PFSK-1 (cell line): Measurements from ENCODE around the gene SERPINB13.

Experiments
- FOXP2 ChIP-seq: optimal IDR thresholded peaks from 2 replicates; pipeline ENCODE3; 2011; ENCODE audit warnings: borderline replicate concordance, control low read depth, inconsistent platforms; ENCODE audit not compliant: insufficient read depth; ENCODE audit errors: extremely low read length, extremely low read depth
- POLR2AphosphoS5 ChIP-seq: IDR thresholded peaks from 2 replicates; pipeline ENCODE4 v1.6.1; 2012; ENCODE audit warnings: low read depth, mild to moderate bottlenecking, control low read depth, low read length, moderate library complexity
- REST ChIP-seq, 2 experiments: IDR thresholded peaks; 2 replicates each; pipeline versions ENCODE4 v1.6.1 to v1.8.0; 2011 to 2012; ENCODE audit warnings: low read depth in 2 of 2, low read length in 2 of 2, control low read depth in 1 of 2, inconsistent platforms in 1 of 2, mild to moderate bottlenecking in 1 of 2, moderate library complexity in 1 of 2; ENCODE audit not compliant: insufficient read depth in 1 of 2
- SIN3A ChIP-seq: IDR thresholded peaks from 2 replicates; pipeline ENCODE4 v1.6.1; 2012; ENCODE audit warnings: mild to moderate bottlenecking, low read length, moderate library complexity, borderline replicate concordance; ENCODE audit not compliant: insufficient read depth
- TAF1 ChIP-seq: IDR thresholded peaks from 2 replicates; pipeline ENCODE4 v1.6.1; 2012; ENCODE audit warnings: low read length, control low read depth, borderline replicate concordance; ENCODE audit not compliant: insufficient read depth

The SERPINB13 gene

DNA sequence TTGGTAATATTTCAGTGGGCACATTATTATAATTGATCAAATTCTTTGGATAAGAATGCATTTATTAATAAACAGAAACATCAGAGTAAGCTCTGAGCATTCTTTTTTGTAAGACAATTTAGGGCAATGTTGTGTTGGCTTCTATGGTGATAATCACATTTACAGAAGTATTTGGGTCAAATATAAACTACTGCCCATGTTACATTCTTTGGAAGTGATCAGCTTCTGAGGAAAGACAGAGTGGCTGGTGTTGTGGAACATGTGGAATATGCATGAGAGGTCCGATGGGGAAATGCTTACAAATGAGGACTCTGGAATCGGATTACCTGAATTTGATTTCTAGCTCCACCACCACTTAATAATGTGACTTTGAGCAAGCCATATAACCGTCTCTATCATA lies 19.4 kb downstream of the SERPINB13 start:
- TF ChIP-seq FOXP2 = no peak
- no peak for TF ChIP-seq SIN3A
- no peak for TF ChIP-seq REST (IDR thresholded peaks at IDR 0.05; ENCODE audit: insufficient read depth in 1 of 2, low read depth in 2 of 2, low read length in 2 of 2)
- no peak for TF ChIP-seq POLR2AphosphoS5
- no peak for TF ChIP-seq TAF1

DNA sequence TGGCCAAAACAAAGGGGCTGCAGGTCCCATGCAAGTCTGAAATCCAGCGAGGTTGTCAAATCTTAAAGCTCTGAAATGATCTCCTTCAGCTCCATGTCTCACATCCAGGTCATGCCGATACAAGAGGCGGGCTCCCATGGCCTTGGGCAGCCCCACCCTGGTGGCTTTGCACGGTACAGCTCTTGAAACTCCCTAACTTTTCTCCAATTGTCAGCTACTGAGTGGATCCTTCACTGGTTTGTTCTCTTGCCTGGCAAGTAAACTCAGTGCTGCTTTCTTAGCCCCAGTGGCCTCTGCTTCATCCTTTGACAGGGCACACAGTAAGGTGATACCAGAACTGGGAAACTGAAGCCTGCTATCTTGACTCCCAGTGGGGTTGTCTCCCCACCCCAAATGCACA lies 26.3 kb downstream of the SERPINB13 start:
- TF ChIP-seq REST (IDR thresholded peaks at IDR 0.05; ENCODE audit: insufficient read depth in 1 of 2, low read depth in 2 of 2, low read length in 2 of 2) = no peak
- TF ChIP-seq FOXP2 = no peak
- TF ChIP-seq POLR2AphosphoS5 = no peak
- TF ChIP-seq SIN3A = no peak
- TF ChIP-seq TAF1 = no peak

- no peak for TF ChIP-seq FOXP2
- no peak for TF ChIP-seq SIN3A
- no peak for TF ChIP-seq TAF1
- TF ChIP-seq POLR2AphosphoS5 = no peak
- TF ChIP-seq REST (IDR thresholded peaks at IDR 0.05; ENCODE audit: insufficient read depth in 1 of 2, low read depth in 2 of 2, low read length in 2 of 2) = no peak
Observed at GRCh38 chr18:63617049-63617914, 30.1 kb downstream of the SERPINB13 start.

GRCh38 chr18:63617915-63618234 lies 30.7 kb downstream of the SERPINB13 start:
- TF ChIP-seq TAF1 (no peak), POLR2AphosphoS5 (no peak), SIN3A (no peak), FOXP2 (no peak), REST (IDR thresholded peaks at IDR 0.05; ENCODE audit: insufficient read depth in 1 of 2, low read depth in 2 of 2, low read length in 2 of 2) (no peak)
